ENCODE measurements around the gene ATOSA.

ATOSA gene

GRCh38 chr15:52679232-52680040 is at the start of gene ATOSA:
TSS of gene ATOSA (minus strand) at chr15:52679388. CDS start at chr15:52678021, 1,367 bp downstream.
- peak; percentile 46 for DNase-seq

- DNase-seq = no peak
Measured at GRCh38 chr15:52728899-52729298, 49.7 kb upstream of the ATOSA start.

GRCh38 chr15:52727815-52728214 is 48.6 kb upstream of the ATOSA start:
- DNase-seq = no peak

GRCh38 chr15:52726195-52726594 is 47.0 kb upstream of the ATOSA start:
- no peak for DNase-seq

GRCh38 chr15:52718551-52718950 is 39.4 kb upstream of the ATOSA start:
- no peak for DNase-seq

- DNase-seq = no peak
Measured at GRCh38 chr15:52717924-52718323, 38.7 kb upstream of the ATOSA start.

GRCh38 chr15:52717481-52717880 is 38.3 kb upstream of the ATOSA start:
- DNase-seq = no peak

GRCh38 chr15:52716536-52716935 is 37.3 kb upstream of the ATOSA start:
- DNase-seq = no peak

- DNase-seq = no peak
Measured at GRCh38 chr15:52715411-52715810, 36.2 kb upstream of the ATOSA start.

GRCh38 chr15:52714968-52715367 is 35.8 kb upstream of the ATOSA start:
- DNase-seq = no peak

- no peak for DNase-seq
Measured at GRCh38 chr15:52710708-52711389, 31.7 kb upstream of the ATOSA start.

GRCh38 chr15:52710050-52710707 is 31.0 kb upstream of the ATOSA start:
- DNase-seq = no peak

- no peak for DNase-seq
Measured at GRCh38 chr15:52709187-52709981, 30.2 kb upstream of the ATOSA start.

GRCh38 chr15:52706091-52706490 is 26.9 kb upstream of the ATOSA start:
- no peak for DNase-seq

- no peak for DNase-seq
Measured at GRCh38 chr15:52702390-52702789, 23.2 kb upstream of the ATOSA start.

- no peak for DNase-seq
Measured at GRCh38 chr15:52699457-52699856, 20.3 kb upstream of the ATOSA start.

GRCh38 chr15:52698514-52698913 is 19.3 kb upstream of the ATOSA start:
- no peak for DNase-seq

GRCh38 chr15:52697051-52697450 is 17.9 kb upstream of the ATOSA start:
- no peak for DNase-seq

GRCh38 chr15:52695154-52695553 is 16.0 kb upstream of the ATOSA start:
- DNase-seq = no peak

- DNase-seq = no peak
Measured at GRCh38 chr15:52689562-52689961, 10.4 kb upstream of the ATOSA start.

GRCh38 chr15:52683580-52683979 is 4.4 kb upstream of the ATOSA start:
- DNase-seq = no peak

GRCh38 chr15:52682781-52683180 is 3.6 kb upstream of the ATOSA start:
- no peak for DNase-seq

- no peak for DNase-seq
Measured at GRCh38 chr15:52682200-52682599, 3.0 kb upstream of the ATOSA start.
